ENCODE measurements around the gene MLXIPL. TPM values are rescaled to one million over a fixed set of nuclear protein-coding genes. Genes with fewer than 3 reads are reported as not detected.

Gene MLXIPL
- total RNA-seq, 4 donors from 2014 or later = 38.6 to 385 (median 85.1) TPM

GRCh38 chr7:73602721-73603651 lies 21.3 kb downstream of the MLXIPL start:
- no peak for TF ChIP-seq CTCF (IDR thresholded peaks at IDR 0.05; ENCODE audit: low read depth)

GRCh38 chr7:73599916-73600315 lies 24.4 kb downstream of the MLXIPL start:
- TF ChIP-seq CTCF (IDR thresholded peaks at IDR 0.05; ENCODE audit: low read depth) = no peak

- no peak for TF ChIP-seq CTCF (IDR thresholded peaks at IDR 0.05; ENCODE audit: low read depth)
Measured at GRCh38 chr7:73599151-73599882, 25.0 kb downstream of the MLXIPL start.

GRCh38 chr7:73597978-73598782 lies 26.1 kb downstream of the MLXIPL start:
- TF ChIP-seq CTCF (IDR thresholded peaks at IDR 0.05; ENCODE audit: low read depth) = no peak

- TF ChIP-seq CTCF (IDR thresholded peaks at IDR 0.05; ENCODE audit: low read depth) = no peak
Measured at GRCh38 chr7:73596191-73597065, 27.9 kb downstream of the MLXIPL start.

GRCh38 chr7:73595358-73595757 lies 29.0 kb downstream of the MLXIPL start:
- no peak for TF ChIP-seq CTCF (IDR thresholded peaks at IDR 0.05; ENCODE audit: low read depth)

All from subcutaneous adipose tissue (tissue), 4 donors.